ENCODE measurements around the gene GMEB1.

- TF ChIP-seq EZH2phosphoT487 (IDR thresholded peaks at IDR 0.05; ENCODE audit: insufficient read depth, low read depth) (no peak), EZH2 (IDR thresholded peaks at IDR 0.05; ENCODE audit: insufficient read depth, poor library complexity, severe bottlenecking) (no peak)
Measured at GRCh38 chr1:28656335-28656734, 12.2 kb upstream of the GMEB1 start.
